WI38 (cell line): Measurements from ENCODE around the gene PPIG.

Experiments used
- H3K4me3 ChIP-seq: 2 replicates; pipeline ENCODE4 v1.5.1; 2011; ENCODE audit warnings: low read depth, mild to moderate bottlenecking, control low read depth, low read length
- TF ChIP-seq, protein P1 (sequence below): IDR thresholded peaks from 2 replicates; pipeline ENCODE4 v1.5.1; 2012; ENCODE audit warnings: low read depth, mild to moderate bottlenecking, control low read depth, low read length

PPIG gene

GRCh38 chr2:169637620-169638019 is 53.5 kb downstream of the PPIG start:
- TF ChIP-seq, protein P1, sequence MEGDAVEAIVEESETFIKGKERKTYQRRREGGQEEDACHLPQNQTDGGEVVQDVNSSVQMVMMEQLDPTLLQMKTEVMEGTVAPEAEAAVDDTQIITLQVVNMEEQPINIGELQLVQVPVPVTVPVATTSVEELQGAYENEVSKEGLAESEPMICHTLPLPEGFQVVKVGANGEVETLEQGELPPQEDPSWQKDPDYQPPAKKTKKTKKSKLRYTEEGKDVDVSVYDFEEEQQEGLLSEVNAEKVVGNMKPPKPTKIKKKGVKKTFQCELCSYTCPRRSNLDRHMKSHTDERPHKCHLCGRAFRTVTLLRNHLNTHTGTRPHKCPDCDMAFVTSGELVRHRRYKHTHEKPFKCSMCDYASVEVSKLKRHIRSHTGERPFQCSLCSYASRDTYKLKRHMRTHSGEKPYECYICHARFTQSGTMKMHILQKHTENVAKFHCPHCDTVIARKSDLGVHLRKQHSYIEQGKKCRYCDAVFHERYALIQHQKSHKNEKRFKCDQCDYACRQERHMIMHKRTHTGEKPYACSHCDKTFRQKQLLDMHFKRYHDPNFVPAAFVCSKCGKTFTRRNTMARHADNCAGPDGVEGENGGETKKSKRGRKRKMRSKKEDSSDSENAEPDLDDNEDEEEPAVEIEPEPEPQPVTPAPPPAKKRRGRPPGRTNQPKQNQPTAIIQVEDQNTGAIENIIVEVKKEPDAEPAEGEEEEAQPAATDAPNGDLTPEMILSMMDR, result no peak
- H3K4me3 ChIP-seq, result no peak overlapping the region

DNA sequence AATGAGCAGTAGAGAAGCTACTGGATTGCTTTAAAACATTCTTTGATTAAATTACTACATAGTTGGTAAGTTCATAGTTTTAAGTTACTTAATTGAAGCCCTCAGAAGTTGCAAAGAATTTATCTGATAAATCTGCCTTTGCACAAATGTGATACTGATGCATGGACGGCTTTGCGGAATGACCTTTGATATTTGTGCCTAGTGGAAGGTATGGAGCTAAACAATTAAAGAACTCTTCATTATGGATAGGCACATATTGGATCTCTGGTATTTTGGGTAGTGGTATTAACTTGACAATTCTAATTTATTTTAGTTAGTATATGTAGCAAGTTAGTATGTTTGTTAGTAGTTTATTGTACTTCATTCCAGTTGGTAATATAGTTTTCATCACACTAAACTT is 56.0 kb downstream of the PPIG start:
- TF ChIP-seq, protein P1, result no peak
- H3K4me3 ChIP-seq, result no peak overlapping the region

DNA sequence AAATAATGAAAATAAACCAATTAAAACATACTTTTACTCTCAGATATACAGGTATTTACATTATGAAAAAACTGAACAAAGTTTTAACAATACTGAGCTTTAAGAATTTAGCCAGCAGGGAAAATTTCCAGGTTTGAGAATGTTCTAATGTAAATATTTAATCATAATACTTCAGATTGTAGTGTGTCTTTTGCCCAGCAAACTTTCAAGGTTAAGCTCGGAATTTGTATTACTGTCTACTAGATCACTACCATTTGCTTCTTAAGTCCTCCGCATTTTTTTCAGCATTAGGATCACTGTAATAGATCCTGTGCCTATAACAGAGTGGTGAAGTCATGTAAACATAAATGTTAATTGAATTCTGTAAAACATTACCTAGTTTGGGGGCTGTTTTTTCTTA is 57.3 kb downstream of the PPIG start:
- TF ChIP-seq, protein P1, result no peak
- no peak overlapping the region for H3K4me3 ChIP-seq

DNA sequence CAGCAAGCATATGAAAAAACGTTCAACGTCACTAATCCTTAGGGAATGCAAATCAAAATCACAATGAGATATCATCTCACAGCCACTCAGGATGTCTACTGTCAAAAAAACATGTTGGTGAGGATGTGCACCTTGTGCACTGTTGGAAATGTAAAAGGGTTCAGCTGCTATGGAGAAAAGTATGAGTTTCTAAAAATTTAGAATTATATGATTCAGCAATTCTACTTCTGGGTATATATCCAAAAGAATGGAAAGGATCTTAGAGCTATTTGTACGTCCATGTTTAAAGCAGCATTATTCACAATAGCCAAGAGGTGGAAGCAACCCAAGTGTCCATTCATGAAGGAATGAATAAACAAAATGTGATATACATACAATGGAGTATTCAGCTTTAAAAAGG is 60.0 kb downstream of the PPIG start:
- TF ChIP-seq, protein P1, result no peak

DNA sequence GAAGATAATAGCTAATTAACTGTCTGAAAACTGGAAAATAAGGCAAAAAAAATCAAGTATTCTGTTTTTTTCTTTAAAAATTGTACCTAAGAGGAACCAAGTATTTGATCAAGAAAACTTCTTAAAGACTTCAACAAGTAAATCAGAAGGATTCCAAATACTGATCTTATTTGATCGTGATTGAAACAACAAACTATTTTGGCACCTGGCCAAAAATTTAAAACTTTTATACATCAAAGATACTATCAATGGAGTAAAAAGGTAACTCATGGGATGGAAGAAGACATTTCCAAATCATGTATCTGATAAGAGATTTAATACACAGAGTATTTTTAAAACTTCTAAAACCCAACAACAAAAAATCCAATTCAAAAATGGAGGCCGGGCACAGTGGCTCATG is 63.3 kb downstream of the PPIG start:
- TF ChIP-seq, protein P1, result no peak
- no peak overlapping the region for H3K4me3 ChIP-seq

More for the DNA sequence above, 60.0 kb downstream of the PPIG start:
- no peak overlapping the region for H3K4me3 ChIP-seq

- H3K4me3 ChIP-seq, result no peak overlapping the region
- TF ChIP-seq, protein P1, result no peak
These were observed 65.1 kb downstream of the PPIG start for GRCh38 chr2:169649278-169649677.

DNA sequence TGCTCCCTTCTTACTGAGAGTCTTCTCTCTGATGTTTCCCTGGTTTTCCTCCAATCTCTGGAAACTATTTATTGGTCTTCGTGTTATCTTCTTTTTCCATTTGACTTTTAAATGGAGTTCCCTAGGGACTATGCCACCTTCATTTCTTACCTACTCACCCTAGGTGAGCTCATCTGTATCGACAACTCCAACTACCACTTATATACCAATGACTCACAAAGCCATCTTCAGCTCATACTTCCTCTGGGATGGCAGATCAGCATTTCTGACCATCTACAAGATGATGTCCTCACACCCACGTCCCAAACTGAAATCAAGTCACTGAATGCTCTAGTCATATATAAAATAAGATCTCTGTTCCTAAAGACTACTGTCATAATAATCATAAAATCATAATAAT is 69.5 kb downstream of the PPIG start:
- H3K4me3 ChIP-seq, result no peak overlapping the region
- TF ChIP-seq, protein P1, result no peak
